Thoracic aorta (tissue), 2 donors: ENCODE measurements around the gene BMPR2. TPM values are rescaled to one million over a fixed set of nuclear protein-coding genes. Genes with fewer than 3 reads are reported as not detected.
"Not testable (repeated sequence)": the region's sequence is repeated elsewhere in the genome, so short reads cannot be mapped to it uniquely, and the experiment has no call there.

Experiments
- ATAC-seq: fragments of 150-250 bp; one replicate; pipeline ENCODE4 v1.8.0; 2017; ENCODE audit warnings: low read depth; ENCODE audit not compliant: insufficient number of reproducible peaks, low FRiP score
- DNase-seq: peaks from one replicate; pipeline ENCODE4 v3.0.0-alpha.2; 2020; ENCODE audit warnings: low spot score
- H3K27ac ChIP-seq, 2 donors: fragments of 200-600 bp; sonication (generic); 1 replicate in 1 of 2; 2 replicates in 1 of 2; pipeline ENCODE4 v1.5.1; 2016; ENCODE audit warnings: mild to moderate bottlenecking in 2 of 2, moderate library complexity in 2 of 2
- H3K27me3 ChIP-seq: fragments of 200-600 bp; sonication (generic); replicated peaks from 2 replicates; pipeline ENCODE4 v1.6.0; 2016; ENCODE audit warnings: mild to moderate bottlenecking; ENCODE audit not compliant: insufficient read depth
- H3K36me3 ChIP-seq: fragments of 200-600 bp; sonication (generic); one replicate; pipeline ENCODE4 v1.5.1; 2016
- H3K4me1 ChIP-seq, 2 donors: fragments of 200-600 bp; sonication (generic); 1 replicate in 1 of 2; 2 replicates in 1 of 2; pipeline versions ENCODE4 v1.5.1 to v1.6.0; 2016; ENCODE audit warnings: low read depth in 2 of 2, mild to moderate bottlenecking in 1 of 2; ENCODE audit not compliant: control insufficient read depth in 1 of 2
- H3K4me3 ChIP-seq: fragments of 200-600 bp; sonication (generic); 2 replicates; pipeline ENCODE4 v1.5.1; 2016; ENCODE audit warnings: mild to moderate bottlenecking
- H3K9me3 ChIP-seq: fragments of 200-600 bp; sonication (generic); 2 replicates; pipeline ENCODE4 v1.5.1; 2016
- total RNA-seq, 2 donors: library from RNA; depleted of rRNA; stranded (reverse); fragments of >200 nt; gene quantifications; one replicate each; pipeline versions ENCODE4 v1.1.0 to v1.2.3, GENCODE V29; 2016
- TF ChIP-seq, protein P1 (sequence below): fragments of 200-600 bp; sonication (generic); IDR thresholded peaks from one replicate; pipeline ENCODE4 v1.5.1; 2019; ENCODE audit warnings: antibody characterized with exemption

BMPR2 gene
- total RNA-seq, 2 donors from 2014 or later: 65.9 to 111 TPM

DNA sequence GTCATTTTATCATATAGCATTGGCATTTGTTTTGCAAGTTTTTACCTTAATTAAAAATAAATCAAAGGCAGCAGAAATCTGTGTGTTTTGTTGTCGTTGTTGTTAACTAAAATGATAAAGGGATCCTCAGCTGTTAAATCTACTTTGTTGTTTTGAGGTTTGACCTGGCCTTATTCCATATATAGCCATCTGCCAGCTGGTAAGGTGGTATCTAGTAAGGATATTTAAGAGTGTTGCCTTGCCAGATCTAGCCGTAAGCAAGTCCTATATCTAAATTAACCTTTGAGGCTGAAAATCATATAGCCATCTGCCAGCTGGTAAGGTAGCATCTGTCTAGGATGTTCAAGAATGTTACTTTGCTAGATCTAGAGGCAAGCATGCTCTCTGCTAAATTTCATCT, 56.6 kb downstream of the BMPR2 start:
- H3K27ac ChIP-seq: peak overlapping the region; percentile 4 to 52
- TF ChIP-seq, protein P1, sequence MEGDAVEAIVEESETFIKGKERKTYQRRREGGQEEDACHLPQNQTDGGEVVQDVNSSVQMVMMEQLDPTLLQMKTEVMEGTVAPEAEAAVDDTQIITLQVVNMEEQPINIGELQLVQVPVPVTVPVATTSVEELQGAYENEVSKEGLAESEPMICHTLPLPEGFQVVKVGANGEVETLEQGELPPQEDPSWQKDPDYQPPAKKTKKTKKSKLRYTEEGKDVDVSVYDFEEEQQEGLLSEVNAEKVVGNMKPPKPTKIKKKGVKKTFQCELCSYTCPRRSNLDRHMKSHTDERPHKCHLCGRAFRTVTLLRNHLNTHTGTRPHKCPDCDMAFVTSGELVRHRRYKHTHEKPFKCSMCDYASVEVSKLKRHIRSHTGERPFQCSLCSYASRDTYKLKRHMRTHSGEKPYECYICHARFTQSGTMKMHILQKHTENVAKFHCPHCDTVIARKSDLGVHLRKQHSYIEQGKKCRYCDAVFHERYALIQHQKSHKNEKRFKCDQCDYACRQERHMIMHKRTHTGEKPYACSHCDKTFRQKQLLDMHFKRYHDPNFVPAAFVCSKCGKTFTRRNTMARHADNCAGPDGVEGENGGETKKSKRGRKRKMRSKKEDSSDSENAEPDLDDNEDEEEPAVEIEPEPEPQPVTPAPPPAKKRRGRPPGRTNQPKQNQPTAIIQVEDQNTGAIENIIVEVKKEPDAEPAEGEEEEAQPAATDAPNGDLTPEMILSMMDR: no peak
- H3K9me3 ChIP-seq: no peaks in the 10 kb centered on the region
- DNase-seq (no peak), ATAC-seq (no peak)
- H3K4me1 ChIP-seq: peaks cover 61 to 86% of the 10 kb centered on the region in 2 donors
- H3K36me3 ChIP-seq: no peaks in the 10 kb centered on the region
- no peak overlapping the region for H3K4me3 ChIP-seq
- H3K27me3 ChIP-seq: no peaks in the 10 kb centered on the region

DNA sequence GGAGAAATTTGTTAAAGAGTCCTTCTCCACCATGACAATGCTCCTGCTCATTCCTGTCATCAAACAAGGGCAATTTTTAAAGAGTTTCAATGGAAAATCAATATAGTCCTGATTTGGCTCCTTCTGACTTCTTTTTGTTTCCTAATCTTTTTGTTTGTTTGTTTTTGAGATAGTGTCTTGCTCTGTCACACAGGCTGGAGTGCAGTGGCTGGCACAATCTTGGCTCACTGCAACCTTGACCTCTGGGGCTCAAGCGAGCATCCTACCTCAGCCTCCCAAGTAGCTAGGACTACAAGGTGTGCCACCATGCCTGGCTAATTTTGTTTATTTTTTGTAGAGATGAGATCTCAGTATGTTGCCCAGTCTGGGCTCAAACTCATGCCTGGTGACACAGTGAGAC, 58.3 kb downstream of the BMPR2 start:
- TF ChIP-seq, protein P1: no peak
- H3K4me1 ChIP-seq: peaks cover 52 to 74% of the 10 kb centered on the region in 2 donors
- no peak overlapping the region for H3K4me3 ChIP-seq
- no peaks in the 10 kb centered on the region for H3K36me3 ChIP-seq
- H3K27me3 ChIP-seq: no peaks in the 10 kb centered on the region
- no peak for ATAC-seq
- H3K27ac ChIP-seq: peak overlapping the region in 1 of 2 donors; percentile 52
- no peaks in the 10 kb centered on the region for H3K9me3 ChIP-seq
- DNase-seq: no peak

DNA sequence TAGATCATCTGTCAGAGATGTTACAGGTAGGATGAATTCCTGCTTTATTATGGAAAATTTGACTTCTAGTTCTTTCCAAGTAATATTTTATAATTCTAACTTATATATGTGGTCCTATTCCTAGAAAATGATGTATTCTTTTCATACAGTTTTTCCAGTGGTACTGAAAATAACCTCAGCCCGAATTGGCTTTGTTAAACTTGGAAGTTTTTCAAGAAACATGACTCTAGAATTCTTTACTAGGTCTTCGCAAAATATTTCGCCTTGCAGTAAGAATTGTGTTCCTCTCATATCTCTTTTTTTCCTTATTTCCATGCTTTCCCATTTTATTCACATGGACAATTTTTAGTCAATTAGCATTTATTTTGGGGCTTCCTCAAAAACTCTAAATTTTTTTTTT, 60.5 kb downstream of the BMPR2 start:
- H3K27ac ChIP-seq: peak overlapping the region; percentile 67 to 79
- H3K27me3 ChIP-seq: no peaks in the 10 kb centered on the region
- H3K4me1 ChIP-seq: peaks cover 41 to 56% of the 10 kb centered on the region in 2 donors
- no peak for ATAC-seq
- TF ChIP-seq, protein P1: no peak
- peak overlapping the region; percentile 55 for H3K4me3 ChIP-seq
- H3K9me3 ChIP-seq: no peaks in the 10 kb centered on the region
- DNase-seq: no peak
- H3K36me3 ChIP-seq: no peaks in the 10 kb centered on the region

DNA sequence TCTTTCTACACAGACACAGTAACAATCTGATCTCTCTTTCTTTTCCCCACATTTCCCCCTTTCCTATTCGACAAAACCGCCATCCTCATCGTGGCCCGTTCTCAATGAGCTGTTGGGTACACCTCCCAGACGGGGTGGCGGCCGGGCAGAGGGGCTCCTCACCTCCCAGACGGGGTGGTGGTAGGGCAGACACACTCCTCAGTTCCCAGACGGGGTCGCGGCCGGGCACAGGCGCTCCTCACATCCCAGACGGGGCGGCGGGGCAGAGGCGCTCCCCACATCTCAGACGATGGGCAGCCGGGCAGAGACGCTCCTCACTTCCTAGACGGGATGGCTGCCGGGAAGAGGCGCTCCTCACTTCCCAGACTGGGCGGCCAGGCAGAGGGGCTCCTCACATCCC, 64.0 kb downstream of the BMPR2 start:
- H3K27me3 ChIP-seq, ATAC-seq, H3K9me3 ChIP-seq, DNase-seq, H3K27ac ChIP-seq, H3K4me3 ChIP-seq, H3K36me3 ChIP-seq: not testable (repeated sequence)
- peaks cover 18 to 38% of the 10 kb centered on the region in 2 donors for H3K4me1 ChIP-seq

DNA sequence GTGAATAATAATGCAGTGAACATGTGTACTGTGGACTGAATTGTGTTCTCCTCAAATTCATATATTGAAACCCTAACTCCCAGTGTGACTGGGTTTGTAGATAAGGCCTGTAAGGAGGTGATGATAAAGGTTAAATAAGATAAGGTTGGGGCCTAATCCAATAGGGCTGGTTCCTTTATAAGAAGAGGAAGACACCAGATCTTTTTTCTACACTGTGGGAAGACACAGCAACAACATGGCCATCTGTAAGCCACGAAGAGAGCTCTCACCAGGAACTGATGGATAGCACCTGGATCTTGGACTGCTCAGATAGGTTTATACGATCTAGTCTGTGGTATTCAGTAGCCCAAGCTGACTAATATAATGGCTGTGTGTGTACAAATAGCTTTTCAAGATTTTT, 66.8 kb downstream of the BMPR2 start:
- no peaks in the 10 kb centered on the region for H3K27me3 ChIP-seq
- H3K4me1 ChIP-seq: peaks cover 0 to 14% of the 10 kb centered on the region in 2 donors
- no peak overlapping the region for H3K27ac ChIP-seq
- TF ChIP-seq, protein P1: no peak
- H3K9me3 ChIP-seq: no peaks in the 10 kb centered on the region
- no peak overlapping the region for H3K4me3 ChIP-seq
- DNase-seq (no peak), ATAC-seq (no peak)
- no peaks in the 10 kb centered on the region for H3K36me3 ChIP-seq

DNA sequence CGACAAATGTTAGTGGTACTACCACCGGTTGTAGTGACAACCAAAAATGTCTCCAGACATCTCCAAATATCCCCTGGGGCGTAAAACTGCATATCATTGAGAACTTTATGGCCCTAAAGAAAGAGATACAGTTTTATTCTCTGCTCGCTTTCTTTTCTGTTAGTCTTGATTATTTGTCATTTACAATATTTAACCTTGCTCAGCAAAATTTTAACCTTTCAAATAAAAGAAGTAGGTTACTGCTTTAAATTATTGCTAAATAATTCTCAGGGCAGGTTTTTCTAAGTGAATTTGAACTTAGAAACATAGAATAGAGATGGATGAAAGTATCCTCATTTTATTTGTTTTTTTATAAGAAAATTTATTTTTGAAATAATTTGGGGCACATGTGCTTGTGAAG, 67.9 kb downstream of the BMPR2 start:
- Histone ChIP-seq H3K4me1 (peaks cover 0 to 19% of the 10 kb centered on the region in 2 donors), H3K4me3 (no peak overlapping the region), H3K27ac (no peak overlapping the region), H3K27me3 (no peaks in the 10 kb centered on the region), H3K36me3 (no peaks in the 10 kb centered on the region), H3K9me3 (no peaks in the 10 kb centered on the region)
- TF ChIP-seq, protein P1: no peak
- ATAC-seq (no peak), DNase-seq (no peak)
